LNCaP clone FGC (cell line): ENCODE measurements around the gene SUSD6.
A peak's percentile ranks its signal among the peaks of the same experiment; 100 is the strongest.

Experiments used
- DNase-seq: peaks from one replicate; pipeline ENCODE4 v3.0.0-alpha.2; 2011; ENCODE audit warnings: low read depth
- H3K4me3 ChIP-seq: 2 replicates; pipeline ENCODE4 v1.5.1; 2011; ENCODE audit warnings: mild to moderate bottlenecking, low read depth, low read length, control low read depth
- CTCF ChIP-seq: IDR thresholded peaks from 2 replicates; pipeline ENCODE4 v1.5.1; 2012; ENCODE audit warnings: mild to moderate bottlenecking; ENCODE audit not compliant: control insufficient read depth, insufficient read depth; ENCODE audit errors: extremely low read depth

SUSD6 gene

GRCh38 chr14:69579476-69579875, 31.9 kb upstream of the SUSD6 start:
- no peak overlapping the region for H3K4me3 ChIP-seq

GRCh38 chr14:69580009-69580577, 31.3 kb upstream of the SUSD6 start:
- no peak for DNase-seq
- no peak overlapping the region for H3K4me3 ChIP-seq
- TF ChIP-seq CTCF, result peak; percentile 40

More at GRCh38 chr14:69579476-69579875, 31.9 kb upstream of the SUSD6 start:
- DNase-seq, result no peak
- no peak for TF ChIP-seq CTCF

- no peak overlapping the region for H3K4me3 ChIP-seq
- DNase-seq, result no peak
- no peak for TF ChIP-seq CTCF
Measured at GRCh38 chr14:69581316-69581935, 30.0 kb upstream of the SUSD6 start.

- no peak overlapping the region for H3K4me3 ChIP-seq
- no peak for TF ChIP-seq CTCF
- no peak for DNase-seq
Measured at GRCh38 chr14:69582212-69582611, 29.2 kb upstream of the SUSD6 start.

- no peak for TF ChIP-seq CTCF
- no peak for DNase-seq
- no peak overlapping the region for H3K4me3 ChIP-seq
Measured at GRCh38 chr14:69582829-69583228, 28.6 kb upstream of the SUSD6 start.

GRCh38 chr14:69584389-69584788, 27.0 kb upstream of the SUSD6 start:
- H3K4me3 ChIP-seq, result no peak overlapping the region
- DNase-seq, result no peak
- TF ChIP-seq CTCF, result no peak

- no peak for DNase-seq
- no peak overlapping the region for H3K4me3 ChIP-seq
- no peak for TF ChIP-seq CTCF
Measured at GRCh38 chr14:69586404-69586803, 25.0 kb upstream of the SUSD6 start.
